ENCODE measurements around the gene ILKAP.

Gene ILKAP, protein sequence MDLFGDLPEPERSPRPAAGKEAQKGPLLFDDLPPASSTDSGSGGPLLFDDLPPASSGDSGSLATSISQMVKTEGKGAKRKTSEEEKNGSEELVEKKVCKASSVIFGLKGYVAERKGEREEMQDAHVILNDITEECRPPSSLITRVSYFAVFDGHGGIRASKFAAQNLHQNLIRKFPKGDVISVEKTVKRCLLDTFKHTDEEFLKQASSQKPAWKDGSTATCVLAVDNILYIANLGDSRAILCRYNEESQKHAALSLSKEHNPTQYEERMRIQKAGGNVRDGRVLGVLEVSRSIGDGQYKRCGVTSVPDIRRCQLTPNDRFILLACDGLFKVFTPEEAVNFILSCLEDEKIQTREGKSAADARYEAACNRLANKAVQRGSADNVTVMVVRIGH

DNA sequence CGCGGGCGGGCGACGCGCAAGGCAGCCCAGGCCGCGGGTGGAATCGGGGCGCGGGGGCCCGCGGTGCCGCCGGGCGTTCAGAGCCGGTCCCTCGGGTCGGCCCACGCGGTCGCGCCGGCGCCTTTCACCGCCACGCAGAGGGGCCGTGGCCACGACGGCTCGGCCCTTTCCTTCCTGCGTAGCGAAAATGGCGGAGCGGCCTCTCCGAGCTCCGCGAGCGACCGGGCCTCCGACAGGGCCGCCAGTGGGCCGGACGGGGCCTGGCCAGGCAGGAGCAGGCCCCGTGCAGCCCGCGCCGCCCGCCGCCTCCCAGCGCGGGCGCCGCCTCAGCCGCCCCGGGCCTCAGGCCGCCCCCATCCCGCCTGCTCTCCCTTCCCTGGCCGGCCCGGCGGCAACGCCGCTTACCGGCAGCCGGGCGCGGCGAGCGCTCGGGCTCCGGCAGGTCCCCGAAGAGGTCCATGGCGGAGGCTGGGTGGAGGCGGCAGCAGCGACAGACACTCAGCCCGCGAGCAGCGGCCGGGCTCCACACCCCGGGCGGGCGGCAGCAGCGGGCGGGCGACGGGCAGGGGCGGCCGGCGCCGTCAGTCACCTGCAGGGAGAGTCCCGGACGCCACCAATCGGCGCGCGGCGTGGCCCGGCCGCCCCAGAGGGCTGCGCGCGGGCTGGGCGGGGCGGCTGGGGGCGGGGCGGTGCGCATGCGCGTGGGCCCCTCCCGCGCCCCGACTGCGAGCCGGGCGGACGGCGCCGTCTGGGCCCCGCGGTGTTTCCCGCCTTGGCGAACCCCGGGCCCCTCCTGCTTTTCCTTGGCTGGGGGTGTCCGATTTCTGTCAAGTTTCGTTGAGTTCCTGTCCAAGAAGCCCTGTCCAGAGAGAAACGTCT, at the start of gene ILKAP:
Gene ILKAP, minus strand, starts transcription at position 602 of the 879 bp plus-strand sequence. Its CDS starts 142 bp downstream, at position 460.
- DNase-seq (ENCODE audit: low read depth): peak; percentile 78
- TF ChIP-seq, protein P1, sequence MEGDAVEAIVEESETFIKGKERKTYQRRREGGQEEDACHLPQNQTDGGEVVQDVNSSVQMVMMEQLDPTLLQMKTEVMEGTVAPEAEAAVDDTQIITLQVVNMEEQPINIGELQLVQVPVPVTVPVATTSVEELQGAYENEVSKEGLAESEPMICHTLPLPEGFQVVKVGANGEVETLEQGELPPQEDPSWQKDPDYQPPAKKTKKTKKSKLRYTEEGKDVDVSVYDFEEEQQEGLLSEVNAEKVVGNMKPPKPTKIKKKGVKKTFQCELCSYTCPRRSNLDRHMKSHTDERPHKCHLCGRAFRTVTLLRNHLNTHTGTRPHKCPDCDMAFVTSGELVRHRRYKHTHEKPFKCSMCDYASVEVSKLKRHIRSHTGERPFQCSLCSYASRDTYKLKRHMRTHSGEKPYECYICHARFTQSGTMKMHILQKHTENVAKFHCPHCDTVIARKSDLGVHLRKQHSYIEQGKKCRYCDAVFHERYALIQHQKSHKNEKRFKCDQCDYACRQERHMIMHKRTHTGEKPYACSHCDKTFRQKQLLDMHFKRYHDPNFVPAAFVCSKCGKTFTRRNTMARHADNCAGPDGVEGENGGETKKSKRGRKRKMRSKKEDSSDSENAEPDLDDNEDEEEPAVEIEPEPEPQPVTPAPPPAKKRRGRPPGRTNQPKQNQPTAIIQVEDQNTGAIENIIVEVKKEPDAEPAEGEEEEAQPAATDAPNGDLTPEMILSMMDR (IDR thresholded peaks at IDR 0.05; ENCODE audit: low read length, missing control alignments): no peak
- H3K4me3 ChIP-seq (replicated peaks; ENCODE audit: low read depth, low read length): peak within 1 kb of the TSS; percentile 77

DNA sequence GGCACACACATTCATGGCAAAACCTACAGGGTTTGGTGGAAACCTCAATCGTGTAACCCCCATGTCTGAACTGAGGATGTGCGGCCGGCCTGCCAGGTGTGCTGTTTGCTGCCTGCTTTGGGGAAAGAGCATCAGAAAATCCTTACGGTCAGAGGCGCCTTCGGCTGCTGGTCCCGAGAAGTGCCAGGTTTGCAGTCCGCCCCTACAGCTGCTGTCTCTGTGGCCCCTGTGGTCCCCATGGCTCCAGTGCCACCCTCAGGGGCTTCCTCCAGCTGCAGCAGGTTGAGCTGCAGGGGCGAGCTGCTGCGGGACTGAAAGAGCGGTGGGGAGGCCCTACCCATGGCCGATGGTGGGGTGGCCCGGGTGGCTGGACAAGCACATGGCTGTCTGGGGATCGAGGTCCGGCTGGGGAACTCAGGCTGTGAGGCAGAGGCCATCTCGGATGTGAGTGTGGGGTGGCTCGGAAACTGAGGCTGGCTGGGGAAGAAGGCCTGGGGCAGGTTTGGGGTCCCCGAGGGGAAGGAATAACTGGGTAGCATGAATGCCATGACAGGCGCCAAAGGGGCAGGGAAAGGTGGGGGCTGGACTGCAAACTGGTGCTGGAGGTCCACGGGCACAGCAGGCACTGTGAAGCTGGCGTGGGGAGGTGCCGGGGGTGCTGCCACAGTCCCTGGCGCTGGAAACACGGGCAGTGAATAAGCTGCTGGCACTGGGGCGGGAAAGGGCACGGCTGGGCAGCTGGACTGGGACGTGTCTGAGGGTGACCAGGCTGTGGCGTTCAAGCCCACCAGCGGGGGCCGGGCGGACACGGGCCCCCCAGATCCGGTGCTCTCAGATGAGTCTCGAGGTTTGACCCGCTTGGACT, 49.5 kb upstream of the ILKAP start:
- TF ChIP-seq, protein P1 (IDR thresholded peaks at IDR 0.05; ENCODE audit: low read length, missing control alignments): no peak

DNA sequence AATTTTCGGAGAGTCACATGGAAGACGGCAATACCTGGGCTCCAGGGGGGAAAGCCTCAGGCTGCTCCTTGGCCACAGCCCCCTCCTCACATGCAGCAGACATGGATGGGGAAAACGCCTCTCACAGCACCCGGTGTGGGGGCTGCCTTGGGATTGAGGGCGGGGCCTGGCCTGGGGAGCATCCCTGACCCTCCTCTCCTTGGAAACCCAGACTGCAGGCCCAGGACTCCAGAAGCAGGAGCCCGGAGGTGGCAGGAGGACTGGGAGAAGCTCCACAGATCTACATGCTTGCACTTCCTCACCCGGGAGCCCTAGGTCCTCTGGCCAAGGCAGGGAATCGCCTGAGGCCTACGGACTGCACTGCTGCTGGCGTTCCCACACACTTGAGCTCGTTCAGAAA, 48.5 kb upstream of the ILKAP start:
- H3K4me3 ChIP-seq (replicated peaks; ENCODE audit: low read depth, low read length): no peak overlapping the region
- TF ChIP-seq, protein P1 (IDR thresholded peaks at IDR 0.05; ENCODE audit: low read length, missing control alignments): no peak
- no peak for DNase-seq (ENCODE audit: low read depth)

More for the DNA sequence above, 49.5 kb upstream of the ILKAP start:
- no peak overlapping the region for H3K4me3 ChIP-seq (replicated peaks; ENCODE audit: low read depth, low read length)
- no peak for DNase-seq (ENCODE audit: low read depth)

DNA sequence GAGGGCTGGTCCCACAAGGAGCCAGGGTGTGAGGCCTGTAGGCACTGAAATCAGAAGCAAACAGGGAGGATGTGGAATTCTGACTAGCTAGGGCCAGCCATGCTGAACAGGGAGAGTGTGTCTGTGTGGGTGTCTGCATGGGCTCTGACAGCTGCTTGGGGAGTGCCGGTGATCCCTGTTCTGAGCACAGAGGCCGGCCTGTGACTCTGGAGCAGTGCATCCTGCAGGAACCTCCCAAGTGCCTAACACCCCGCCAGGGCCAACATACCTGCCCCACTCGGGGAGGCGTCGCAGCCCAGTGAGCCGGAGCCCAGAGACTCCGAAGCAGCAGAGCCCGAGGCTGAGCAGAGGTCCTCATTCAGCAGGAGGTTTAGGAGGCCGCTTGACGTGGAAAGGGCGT, 47.8 kb upstream of the ILKAP start:
- DNase-seq (ENCODE audit: low read depth): no peak
- TF ChIP-seq, protein P1 (IDR thresholded peaks at IDR 0.05; ENCODE audit: low read length, missing control alignments): no peak

DNA sequence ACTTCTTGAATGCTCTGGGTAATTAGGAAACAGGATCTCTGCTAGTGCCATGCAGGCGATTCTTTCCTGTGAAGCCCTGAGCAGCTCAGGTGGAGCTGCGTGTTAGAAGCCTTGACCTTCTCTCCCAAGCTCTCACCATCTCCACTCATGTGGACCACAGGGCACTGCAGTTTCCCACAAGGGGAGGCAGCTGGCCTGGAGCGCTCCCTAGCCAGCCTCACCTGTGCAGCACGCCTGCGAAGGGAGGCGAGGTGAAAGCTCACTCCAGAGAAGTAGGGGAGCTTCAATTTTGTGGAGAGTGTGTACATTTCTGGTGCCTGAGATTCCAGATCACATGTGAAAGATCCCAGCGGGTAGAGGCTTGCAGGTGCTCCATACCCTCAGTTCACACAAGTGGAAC, 47.4 kb upstream of the ILKAP start:
- TF ChIP-seq, protein P1 (IDR thresholded peaks at IDR 0.05; ENCODE audit: low read length, missing control alignments): no peak
- no peak overlapping the region for H3K4me3 ChIP-seq (replicated peaks; ENCODE audit: low read depth, low read length)
- no peak for DNase-seq (ENCODE audit: low read depth)

More for the DNA sequence above, 47.8 kb upstream of the ILKAP start:
- H3K4me3 ChIP-seq (replicated peaks; ENCODE audit: low read depth, low read length): no peak overlapping the region

DNA sequence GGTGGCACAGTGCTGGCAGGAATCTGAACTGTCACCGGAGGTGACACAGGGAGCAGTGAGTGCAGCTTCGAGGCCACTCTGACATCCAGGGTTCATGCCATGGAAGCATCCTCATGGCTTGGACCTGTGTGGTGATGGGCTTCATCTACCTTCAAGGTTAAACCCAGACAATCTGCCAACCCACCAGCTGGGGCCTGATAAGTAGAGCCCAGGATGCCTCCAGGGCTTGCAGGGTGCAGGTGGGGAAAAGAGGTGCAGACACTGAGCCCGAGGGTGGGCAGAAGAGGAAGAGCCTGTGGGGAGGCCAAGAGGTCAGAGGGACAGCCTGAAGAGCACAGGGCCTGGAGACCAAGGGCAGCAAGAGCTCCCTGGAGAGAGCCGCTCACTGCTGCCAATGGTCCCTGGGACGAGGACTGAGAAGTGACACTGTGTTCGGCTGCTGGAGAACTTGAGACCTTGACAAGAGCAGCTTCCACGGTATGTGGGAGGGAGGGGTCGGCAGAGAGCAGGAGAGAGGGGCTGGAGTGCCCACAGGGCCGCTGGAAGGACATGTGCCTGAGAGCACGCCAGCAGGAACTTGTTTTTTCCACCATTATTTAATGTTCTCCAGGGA, 44.5 kb upstream of the ILKAP start:
- no peak overlapping the region for H3K4me3 ChIP-seq (replicated peaks; ENCODE audit: low read depth, low read length)

More for the DNA sequence above, 44.5 kb upstream of the ILKAP start:
- TF ChIP-seq, protein P1 (IDR thresholded peaks at IDR 0.05; ENCODE audit: low read length, missing control alignments): no peak
- no peak for DNase-seq (ENCODE audit: low read depth)
